ENCODE results near the gene JAG2. TPM values are rescaled to one million over a fixed set of nuclear protein-coding genes. Genes with fewer than 3 reads are reported as not detected.

Gene JAG2
- total RNA-seq, 1 donor from 2014 or later: 2.4 TPM

DNA sequence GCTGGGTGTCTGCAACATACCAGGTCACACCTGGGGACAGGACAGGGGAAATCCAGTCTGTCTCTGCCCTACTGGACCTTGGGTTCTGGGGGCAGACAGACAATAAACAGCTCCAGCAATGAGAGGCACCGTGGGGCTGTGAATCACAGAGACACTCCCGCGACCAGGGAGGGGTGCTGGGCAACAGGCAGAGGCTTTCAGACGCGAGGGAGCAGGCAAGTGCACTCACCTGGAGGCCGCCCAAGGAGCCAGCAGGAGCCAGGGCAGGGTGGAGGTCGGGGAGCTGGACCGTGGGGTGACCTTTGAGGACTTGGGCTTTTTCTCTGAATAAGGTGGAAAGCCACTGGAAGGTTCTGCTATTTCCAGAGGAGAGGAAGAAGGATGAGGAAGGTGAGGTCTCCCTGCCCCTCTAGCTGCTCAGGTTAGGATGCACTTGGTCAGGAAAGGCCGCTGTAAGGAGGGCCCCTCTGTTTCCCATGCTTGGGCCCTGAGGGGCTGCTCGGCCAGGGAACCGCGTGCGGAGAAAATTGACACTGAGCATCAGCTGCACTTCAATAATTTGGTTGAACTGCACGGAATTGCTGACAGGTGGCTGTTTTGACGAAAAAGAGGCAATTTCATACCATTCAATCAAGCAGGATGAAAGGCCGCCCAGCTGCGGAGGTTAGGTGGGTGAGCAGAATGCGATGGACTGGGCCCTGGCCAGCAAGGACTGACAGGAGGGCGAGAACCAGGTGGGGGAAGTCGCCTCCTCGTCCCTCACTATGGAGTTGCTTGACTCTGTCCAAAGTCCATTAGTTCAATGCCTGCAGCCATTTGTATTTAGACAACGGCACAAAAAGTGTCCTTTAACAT lies 42.2 kb downstream of the JAG2 start:
- no peak for DNase-seq (ENCODE audit: low read depth)
- Histone ChIP-seq H3K4me3 (ENCODE audit: low read depth, low read length) (no peak overlapping the region), H3K27me3 (ENCODE audit: control insufficient read depth, insufficient read depth, low read length) (peaks cover 19% of the 10 kb centered on the region), H3K36me3 (ENCODE audit: control insufficient read depth, insufficient read depth, low read length) (no peaks in the 10 kb centered on the region)
- no peak for TF ChIP-seq CTCF (IDR thresholded peaks at IDR 0.05; ENCODE audit: insufficient read depth, low read length, poor library complexity, severe bottlenecking)

DNA sequence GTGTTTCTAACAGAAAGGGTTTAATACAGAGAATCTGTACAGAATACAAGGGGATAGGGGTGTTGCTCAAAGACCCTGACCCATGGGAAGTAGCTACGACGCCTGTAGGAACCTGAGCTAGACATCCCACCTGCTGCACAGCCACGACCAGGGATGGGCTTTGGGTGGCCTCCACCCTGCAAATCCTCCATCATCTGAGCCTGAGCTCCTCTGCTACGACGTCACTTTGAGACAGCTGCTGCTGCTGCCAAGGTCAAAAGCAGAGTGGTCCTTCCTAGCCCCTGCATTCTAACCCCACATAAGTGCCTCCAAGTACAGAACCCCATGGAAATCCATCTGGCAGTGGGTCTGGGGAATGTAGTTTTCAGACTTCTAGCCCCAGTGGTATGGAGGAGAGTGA lies 43.8 kb downstream of the JAG2 start:
- Histone ChIP-seq H3K27me3 (ENCODE audit: control insufficient read depth, insufficient read depth, low read length) (peaks cover 19% of the 10 kb centered on the region), H3K36me3 (ENCODE audit: control insufficient read depth, insufficient read depth, low read length) (no peaks in the 10 kb centered on the region), H3K4me3 (ENCODE audit: low read depth, low read length) (no peak overlapping the region)
- TF ChIP-seq CTCF (IDR thresholded peaks at IDR 0.05; ENCODE audit: insufficient read depth, low read length, poor library complexity, severe bottlenecking): no peak
- DNase-seq (ENCODE audit: low read depth): no peak

DNA sequence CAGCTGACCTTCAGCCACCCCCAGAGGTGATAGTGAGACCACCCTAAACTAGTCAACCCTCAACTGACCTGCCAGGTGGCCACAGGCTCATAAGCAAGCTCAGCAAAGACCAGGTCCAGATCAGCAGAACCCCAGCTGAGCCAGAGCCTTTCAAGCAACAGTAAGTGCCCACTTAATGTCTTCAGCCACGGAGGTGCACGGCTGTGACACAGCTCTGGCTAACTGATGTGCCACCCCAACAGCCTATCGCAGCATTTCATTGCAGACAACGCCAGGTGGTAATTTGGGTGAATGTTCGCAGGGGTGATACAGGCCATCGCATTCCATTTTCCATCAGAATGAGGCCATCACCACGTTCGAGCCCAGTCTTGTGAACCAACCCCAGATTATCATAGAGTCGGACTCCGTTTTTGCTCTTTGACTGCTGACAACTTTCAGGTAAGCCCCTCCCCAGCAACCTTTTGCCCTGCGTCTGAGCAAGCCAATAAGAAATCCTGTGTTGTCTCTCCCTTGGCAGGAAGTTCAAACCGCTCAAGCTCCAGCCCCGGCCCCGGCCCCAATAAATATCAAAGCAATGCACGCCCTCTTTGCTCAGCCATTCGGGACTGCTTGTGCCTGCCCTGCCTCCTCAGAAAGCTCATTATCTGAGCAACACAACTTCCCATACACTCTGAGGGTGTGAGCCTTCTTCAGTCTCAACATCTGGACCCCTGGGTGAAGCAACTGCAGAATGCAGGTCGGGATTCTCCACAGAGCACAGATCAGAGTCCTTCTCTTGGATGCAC lies 44.4 kb downstream of the JAG2 start:
- no peaks in the 10 kb centered on the region for H3K36me3 ChIP-seq (ENCODE audit: control insufficient read depth, insufficient read depth, low read length)
- no peak overlapping the region for H3K4me3 ChIP-seq (ENCODE audit: low read depth, low read length)
- TF ChIP-seq CTCF (IDR thresholded peaks at IDR 0.05; ENCODE audit: insufficient read depth, low read length, poor library complexity, severe bottlenecking): no peak
- no peak for DNase-seq (ENCODE audit: low read depth)
- peaks cover 20% of the 10 kb centered on the region for H3K27me3 ChIP-seq (ENCODE audit: control insufficient read depth, insufficient read depth, low read length)

GRCh38 chr14:105123064-105123665 lies 45.4 kb downstream of the JAG2 start:
- no peak for TF ChIP-seq CTCF (IDR thresholded peaks at IDR 0.05; ENCODE audit: insufficient read depth, low read length, poor library complexity, severe bottlenecking)
- peaks cover 22% of the 10 kb centered on the region for H3K27me3 ChIP-seq (ENCODE audit: control insufficient read depth, insufficient read depth, low read length)

DNA sequence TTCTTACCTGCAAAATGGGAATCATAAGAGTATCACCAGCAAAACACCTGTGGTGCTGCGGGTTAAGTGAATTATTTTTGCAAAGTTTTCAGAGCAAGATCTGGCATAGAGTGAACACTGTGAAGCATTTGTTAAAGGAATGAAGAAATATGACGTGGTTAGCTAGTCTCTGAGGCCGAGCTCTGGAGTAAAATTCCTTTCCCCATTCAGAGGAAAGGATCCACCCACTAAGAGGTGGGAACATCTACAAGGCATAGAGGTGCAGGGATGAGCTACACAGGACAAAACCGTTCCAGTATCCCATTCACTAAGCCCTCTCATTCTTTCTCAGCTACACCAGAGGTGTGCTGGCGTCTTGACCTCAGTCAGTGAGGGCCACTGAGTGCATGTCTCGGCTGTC lies 48.5 kb downstream of the JAG2 start:
- Histone ChIP-seq H3K4me3 (ENCODE audit: low read depth, low read length) (no peak overlapping the region), H3K27me3 (ENCODE audit: control insufficient read depth, insufficient read depth, low read length) (peaks cover 20% of the 10 kb centered on the region), H3K36me3 (ENCODE audit: control insufficient read depth, insufficient read depth, low read length) (no peaks in the 10 kb centered on the region)
- DNase-seq (ENCODE audit: low read depth): no peak
- no peak for TF ChIP-seq CTCF (IDR thresholded peaks at IDR 0.05; ENCODE audit: insufficient read depth, low read length, poor library complexity, severe bottlenecking)

More at GRCh38 chr14:105123064-105123665, 45.4 kb downstream of the JAG2 start:
- no peaks in the 10 kb centered on the region for H3K36me3 ChIP-seq (ENCODE audit: control insufficient read depth, insufficient read depth, low read length)
- no peak for DNase-seq (ENCODE audit: low read depth)
- no peak overlapping the region for H3K4me3 ChIP-seq (ENCODE audit: low read depth, low read length)
